ENCODE measurements around the gene CD19.
"Not testable (repeated sequence)": the region's sequence is repeated elsewhere in the genome, so short reads cannot be mapped to it uniquely, and the experiment has no call there.

The CD19 gene

DNA sequence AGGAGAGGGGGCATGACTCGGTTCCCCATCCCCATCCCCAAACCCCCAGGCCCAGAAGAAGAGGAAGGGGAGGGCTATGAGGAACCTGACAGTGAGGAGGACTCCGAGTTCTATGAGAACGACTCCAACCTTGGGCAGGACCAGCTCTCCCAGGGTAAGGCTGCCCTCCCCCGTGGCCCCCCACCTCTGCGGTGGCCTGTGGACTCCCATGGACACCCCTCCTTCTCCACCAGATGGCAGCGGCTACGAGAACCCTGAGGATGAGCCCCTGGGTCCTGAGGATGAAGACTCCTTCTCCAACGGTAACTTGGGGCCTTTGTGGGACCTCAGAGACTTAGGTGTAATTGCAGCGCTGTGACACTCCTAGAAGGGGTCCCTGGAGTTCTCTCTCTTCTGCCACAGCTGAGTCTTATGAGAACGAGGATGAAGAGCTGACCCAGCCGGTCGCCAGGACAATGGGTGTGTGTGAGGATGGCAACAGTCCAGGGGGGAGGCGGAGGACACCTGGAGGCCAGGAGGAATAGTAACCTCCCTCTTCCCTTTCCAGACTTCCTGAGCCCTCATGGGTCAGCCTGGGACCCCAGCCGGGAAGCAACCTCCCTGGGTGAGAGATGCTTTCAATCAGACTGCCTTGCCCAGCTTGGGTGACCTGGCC lies 5.6 kb downstream of the CD19 start:
- DNase-seq (ENCODE audit: low read depth) = no peak

DNA sequence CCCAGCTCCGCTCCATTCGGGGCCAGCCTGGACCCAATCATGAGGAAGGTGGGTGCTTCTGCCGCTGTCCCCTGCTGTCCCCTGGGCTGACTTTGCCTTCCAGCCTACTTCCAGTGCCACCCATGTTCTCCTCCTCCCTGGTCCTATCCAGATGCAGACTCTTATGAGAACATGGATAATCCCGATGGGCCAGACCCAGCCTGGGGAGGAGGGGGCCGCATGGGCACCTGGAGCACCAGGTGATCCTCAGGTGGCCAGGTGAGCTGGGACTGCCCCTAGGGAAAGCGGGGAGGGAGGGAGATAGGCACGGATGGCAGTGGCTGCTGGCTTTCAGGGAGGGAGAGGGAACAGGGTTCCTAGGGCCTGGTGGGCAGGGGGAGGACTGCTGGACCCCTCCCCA lies 7.0 kb downstream of the CD19 start:
- DNase-seq (ENCODE audit: low read depth) = no peak

DNA sequence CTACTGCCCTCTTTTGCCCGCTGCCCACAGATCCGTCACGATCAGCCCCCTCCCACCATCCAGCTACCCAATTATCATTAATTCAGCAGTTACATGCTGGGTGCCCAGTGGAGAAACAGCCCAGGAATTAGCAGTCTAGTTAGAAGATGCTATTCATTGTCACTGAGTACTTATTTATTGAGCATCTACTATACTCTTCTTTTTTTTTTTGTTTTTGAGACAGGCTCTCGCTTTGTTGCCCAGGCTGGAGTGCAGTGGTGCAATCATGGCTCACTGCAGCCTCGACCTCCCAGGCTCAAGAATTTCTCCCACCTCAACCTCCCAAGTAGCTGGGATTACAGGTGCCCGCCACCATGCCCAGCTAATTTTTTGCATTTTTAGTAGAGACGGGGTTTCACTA lies 8.1 kb downstream of the CD19 start:
- DNase-seq (ENCODE audit: low read depth) = not testable (repeated sequence)

DNA sequence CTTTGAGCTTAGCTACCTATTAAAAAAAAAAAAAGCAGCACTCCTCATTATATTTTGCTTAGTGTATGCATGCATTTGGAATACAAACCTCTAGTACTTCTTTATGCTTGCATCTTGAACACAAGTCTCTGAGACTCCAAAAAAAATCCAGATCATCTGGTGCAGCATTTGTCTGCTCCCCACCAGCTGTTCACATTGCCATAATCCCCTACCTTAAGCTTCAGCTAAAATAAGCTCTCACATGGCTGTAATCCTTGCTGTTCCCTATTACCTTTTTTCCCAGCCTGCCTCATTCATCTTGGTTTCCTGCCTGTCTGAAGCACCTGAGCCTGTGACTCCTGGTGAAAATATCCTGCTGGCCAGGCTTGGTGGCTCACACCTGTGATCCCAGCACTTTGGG lies 11.5 kb downstream of the CD19 start:
- DNase-seq (ENCODE audit: low read depth) = no peak

DNA sequence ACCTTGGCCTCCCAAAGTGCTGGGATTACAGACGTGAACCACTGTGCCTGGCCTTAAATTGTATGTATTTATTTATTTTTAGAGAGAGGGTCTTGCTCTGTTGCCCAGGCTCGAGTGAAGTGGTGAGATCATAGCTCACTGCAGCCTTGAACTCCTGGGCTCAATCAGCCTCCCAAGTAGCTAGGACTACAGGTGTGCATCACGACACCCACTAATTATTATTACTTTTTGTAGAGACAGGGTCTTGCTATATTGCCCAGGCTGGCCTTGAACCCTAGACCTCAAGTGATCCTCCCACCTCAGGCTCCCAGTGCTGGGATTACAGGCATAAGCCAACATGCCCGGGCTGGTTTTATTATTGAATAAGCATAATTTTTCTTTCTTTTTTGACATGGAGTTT lies 14.9 kb downstream of the CD19 start:
- no peak for DNase-seq (ENCODE audit: low read depth)

DNA sequence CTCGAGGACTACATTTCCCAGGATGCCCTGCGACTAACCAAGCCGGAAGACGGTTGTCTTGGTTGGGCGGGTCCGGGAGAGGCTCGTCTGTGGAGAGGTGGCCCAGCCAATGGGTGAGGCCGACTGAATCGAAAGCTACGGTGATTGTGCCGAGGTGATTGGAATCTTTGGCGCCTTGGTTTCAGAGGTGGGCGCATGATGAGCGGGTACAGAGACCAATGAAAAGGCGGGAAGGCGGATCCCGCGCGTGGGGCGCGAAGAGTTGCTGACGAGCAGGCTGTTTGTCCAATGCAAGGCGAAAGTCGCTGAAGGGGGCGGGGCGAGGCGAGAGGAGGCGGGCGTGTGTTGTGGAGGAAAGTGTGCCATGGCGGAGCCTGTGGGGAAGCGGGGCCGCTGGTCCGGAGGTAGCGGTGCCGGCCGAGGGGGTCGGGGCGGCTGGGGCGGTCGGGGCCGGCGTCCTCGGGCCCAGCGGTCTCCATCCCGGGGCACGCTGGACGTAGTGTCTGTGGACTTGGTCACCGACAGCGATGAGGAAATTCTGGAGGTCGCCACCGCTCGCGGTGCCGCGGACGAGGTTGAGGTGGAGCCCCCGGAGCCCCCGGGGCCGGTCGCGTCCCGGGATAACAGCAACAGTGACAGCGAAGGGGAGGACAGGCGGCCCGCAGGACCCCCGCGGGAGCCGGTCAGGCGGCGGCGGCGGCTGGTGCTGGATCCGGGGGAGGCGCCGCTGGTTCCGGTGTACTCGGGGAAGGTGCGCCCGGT lies 19.1 kb downstream of the CD19 start, which contains the start of gene NFATC2IP:
Gene NFATC2IP (plus strand): TSS at position 290 of the 762 bp plus-strand sequence. CDS start 75 bp downstream, at position 365.
- peak; percentile 100 for DNase-seq (ENCODE audit: low read depth)

DNA sequence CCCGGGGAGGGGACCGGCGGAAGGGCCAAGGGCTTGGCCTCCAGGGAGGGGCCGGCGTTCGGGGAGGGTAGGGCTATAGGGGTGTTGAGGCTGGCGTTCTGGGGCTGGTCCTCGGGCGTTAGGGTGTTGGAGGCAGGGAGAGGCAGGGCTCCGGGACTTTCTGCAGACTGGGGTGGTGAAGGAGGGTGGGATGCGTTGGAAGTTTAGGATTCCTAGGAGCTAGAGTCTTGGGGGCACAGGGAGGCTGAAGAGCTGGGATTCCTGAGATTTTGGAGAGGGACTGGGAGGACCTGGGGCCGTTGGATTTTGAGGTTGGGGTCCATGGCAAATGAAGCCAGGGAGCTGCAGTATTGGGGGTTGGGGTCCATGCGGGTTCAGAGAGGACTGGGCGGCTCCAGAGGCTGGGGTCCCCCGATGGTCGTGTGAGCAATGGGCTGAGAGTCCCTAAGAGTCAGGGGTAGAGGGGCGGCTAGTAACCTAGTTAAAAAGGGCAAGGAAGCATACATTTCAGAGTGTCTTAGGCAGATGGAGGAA lies 19.7 kb downstream of the CD19 start:
- no peak for DNase-seq (ENCODE audit: low read depth)

DNA sequence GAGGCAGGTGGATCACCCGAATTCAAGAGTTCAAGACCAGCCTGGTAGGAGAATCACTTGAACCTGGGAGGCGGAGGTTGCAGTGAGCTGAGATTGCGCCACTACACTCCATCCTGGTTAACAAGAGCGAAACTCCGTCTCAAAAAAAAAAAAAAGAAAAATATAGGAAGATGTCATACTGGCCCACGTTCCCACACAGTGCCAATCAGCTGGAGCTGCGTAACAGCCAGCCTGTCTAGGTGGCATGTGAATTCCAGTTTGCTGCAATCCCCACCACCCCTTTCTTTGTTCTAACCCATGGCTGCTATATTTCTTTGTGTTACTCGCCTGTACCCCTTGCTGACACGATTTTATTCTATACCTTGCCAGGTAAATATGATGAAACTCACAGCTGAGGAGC lies 26.4 kb downstream of the CD19 start:
- no peak for DNase-seq (ENCODE audit: low read depth)

DNA sequence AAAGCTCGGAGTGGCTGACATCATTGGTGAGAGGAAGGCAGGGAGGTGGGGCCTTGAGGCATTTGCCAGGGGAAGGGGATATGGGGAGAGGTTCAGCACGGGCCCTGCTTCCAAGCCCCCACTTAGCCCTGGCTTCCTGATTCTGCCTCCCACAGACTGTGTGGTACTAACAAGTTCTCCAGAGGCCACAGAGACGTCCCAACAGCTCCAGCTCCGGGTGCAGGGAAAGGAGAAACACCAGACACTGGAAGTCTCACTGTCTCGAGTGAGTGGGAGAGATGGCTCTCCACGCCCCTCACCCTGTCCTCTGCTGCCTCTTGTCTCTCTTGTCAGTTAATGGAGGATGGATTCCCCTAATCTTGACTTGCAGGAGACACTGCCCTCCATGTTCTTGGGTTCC lies 27.1 kb downstream of the CD19 start:
- no peak for DNase-seq (ENCODE audit: low read depth)

DNA sequence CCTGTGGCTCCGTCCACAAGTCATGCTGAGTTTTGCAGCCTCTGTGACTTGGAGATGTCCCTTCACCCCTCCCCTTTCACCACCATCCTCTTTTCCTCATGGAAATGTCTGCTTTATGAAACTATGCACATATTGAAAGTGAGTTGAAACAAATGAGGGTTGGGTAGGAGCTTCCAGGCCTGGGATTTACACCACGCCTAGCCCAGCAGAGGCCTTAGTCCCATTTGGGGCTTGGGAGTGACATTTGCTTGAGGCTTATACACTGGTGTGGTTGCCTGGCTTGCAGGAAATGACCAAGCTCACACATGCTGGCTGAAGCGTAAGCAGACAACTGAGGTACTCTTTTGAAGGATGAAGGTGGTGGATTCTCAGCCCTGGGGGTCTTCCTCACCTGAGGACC lies 32.3 kb downstream of the CD19 start:
- no peak for DNase-seq (ENCODE audit: low read depth)

DNA sequence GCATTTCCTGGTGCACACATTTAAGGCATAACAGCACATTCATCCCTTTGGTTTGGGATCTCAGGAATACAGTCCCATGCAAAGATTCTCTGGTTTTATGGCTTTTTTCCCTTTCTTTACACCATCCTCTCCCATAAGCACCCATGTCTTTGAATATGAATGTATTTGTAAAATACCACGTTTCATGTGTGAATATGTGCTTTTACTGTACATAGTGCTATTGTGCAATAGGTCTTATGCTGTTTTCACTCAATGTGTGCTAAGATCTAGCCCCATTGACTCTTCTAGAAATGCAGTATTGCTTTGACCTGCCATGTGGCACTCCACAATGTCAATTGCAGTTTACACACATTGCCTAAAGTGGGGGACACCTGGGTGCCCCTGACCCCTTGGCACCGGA lies 32.7 kb downstream of the CD19 start:
- no peak for DNase-seq (ENCODE audit: low read depth)

DNA sequence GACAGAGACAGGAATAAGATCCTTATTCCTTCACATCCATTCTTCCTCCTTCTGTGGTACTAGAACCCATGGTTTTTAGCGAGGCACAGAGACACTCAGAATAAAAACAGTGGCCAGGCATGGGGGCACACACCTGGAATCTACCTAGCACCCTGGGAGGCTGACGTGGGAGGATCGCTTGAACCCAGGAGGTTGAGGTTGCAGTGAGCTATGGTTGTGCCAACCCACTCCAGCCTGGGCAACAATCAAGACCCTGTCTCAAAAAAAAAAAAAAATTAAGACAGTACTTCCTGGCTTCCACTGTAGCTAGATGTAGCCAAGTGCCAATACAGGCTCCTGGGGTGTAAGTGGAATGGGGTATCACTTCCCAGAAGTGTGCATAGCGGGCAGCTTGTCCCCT lies 35.4 kb downstream of the CD19 start:
- DNase-seq (ENCODE audit: low read depth) = no peak

DNA sequence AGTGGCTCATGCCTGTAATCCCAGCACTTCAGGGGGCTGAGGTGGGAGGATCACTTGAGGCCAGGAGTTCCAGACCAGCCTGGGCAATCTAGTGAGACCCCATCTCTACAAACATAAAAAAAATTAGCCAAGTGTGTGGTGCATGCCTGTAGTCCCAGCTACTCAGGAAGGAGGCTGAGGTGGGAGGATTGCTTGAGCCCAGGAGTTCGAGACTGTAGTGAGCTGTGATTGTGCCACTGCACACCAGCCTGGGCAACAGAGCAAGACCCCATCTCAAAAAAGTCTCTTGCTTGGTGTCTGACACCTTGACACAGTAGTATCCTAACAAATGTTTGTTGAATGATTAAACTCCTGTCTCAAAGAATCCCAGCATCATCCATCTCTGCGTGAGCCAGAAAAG lies 37.9 kb downstream of the CD19 start:
- not testable (repeated sequence) for DNase-seq (ENCODE audit: low read depth)

DNA sequence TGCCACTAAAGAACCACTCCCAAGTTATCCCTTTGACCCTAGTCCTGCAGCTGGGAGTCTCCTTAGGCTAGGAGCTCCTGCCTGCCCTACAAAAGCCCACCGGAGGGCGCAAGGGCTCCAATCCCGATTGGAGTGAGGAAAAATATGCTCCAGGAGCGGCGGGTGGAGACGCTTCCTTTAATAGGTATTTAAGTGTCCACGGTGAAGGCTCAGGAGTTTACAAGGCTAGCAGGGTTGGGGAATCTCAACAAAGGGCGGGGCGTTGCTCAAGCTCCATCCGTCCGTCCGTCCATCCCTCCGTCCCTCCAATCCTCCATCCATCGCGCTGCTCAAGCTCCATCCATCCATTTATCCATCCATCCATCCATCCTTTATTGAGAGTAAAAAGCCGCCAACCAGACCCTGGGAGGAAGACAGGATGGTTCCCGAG lies 42.3 kb downstream of the CD19 start:
- DNase-seq (ENCODE audit: low read depth) = peak; percentile 45

DNA sequence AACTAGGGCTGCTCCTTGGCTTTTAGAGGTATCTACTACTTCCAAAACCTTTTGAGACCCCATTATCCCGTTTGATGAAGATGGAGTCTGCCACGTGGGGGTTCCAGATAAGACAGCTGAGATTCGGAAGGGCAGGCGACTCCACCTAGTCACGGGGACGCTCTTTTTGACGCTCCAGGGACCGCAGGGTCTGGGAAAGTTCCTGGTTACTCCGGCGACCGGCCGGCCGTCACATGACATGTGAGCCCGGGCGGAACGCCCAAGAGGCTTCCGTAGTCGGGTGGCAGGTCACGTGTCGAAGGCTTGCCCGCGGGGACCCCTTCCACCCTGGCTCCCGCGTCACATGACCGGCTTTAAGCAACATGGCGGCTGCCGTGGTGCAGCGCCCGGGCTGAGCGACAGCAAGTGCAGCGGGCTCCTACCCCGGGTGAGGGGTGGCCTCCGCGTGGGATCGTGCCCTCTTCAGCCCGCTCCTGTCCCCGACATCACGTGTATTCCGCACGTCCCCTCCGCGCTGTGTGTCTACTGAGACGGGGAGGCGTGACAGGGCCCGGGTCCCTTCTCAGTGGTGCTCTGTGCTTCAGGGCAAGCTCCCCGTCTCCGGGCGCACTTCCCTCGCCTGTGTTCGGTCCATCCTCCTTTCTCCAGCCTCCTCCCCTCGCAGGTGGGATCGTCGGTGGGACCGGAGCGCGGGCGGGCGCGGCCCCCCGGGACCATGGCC lies 42.8 kb downstream of the CD19 start, which contains the start of gene SPNS1:
Gene SPNS1 (plus strand): TSS at position 342 of the 721 bp plus-strand sequence. CDS start 374 bp downstream, at position 716.
- peak; percentile 91 for DNase-seq (ENCODE audit: low read depth)

DNA sequence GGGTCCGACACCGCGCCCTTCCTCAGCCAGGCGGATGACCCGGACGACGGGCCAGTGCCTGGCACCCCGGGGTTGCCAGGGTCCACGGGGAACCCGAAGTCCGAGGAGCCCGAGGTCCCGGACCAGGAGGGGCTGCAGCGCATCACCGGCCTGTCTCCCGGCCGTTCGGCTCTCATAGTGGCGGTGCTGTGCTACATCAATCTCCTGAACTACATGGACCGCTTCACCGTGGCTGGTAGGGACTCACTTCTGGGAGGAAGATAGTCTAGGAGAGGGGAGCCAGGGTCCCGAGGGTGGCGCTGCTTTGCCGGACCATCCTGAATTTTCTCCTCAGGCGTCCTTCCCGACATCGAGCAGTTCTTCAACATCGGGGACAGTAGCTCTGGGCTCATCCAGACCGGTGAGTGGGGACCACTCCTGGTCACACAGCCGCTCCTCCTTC lies 43.4 kb downstream of the CD19 start:
- DNase-seq (ENCODE audit: low read depth) = no peak

DNA sequence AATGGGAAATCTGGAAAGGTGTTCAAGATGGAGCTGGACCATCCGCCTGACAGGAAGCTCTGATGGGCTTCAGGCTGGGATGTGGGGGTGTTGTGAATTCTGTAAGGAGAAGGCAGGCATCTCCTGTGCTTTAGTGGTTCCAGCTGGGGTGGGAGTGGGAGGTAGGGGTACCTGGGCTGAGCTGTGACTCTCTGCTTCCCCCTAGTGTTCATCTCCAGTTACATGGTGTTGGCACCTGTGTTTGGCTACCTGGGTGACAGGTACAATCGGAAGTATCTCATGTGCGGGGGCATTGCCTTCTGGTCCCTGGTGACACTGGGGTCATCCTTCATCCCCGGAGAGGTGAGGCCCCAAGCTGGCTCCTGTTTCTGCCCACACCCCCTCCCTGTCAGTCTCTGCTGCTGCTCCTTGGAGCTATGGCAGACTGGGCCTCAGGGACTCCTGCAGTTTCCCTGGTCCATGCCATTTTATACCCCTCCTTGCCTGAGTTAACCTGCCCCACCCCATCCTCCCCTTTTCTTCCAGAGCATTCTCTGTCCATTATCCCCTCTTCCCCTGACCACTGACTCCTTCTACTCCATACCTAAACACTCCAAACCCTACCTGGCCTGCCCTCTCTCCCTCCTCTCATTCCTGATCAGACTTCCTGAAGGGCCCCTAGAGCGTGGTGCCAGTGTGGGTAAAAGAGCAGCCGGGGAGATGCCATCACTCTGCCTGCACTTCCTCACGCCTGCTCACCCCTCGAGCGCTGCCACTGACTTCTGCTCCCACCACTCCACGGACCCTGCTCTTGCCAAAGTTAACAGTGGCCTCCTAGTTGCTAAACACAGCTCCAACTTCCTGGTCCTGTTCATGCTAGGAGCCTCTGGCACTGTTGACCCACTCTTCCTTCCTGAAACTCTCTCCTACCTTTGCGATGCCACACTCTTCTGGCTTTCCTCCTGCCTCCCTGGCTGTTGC lies 46.2 kb downstream of the CD19 start:
- no peak for DNase-seq (ENCODE audit: low read depth)

DNA sequence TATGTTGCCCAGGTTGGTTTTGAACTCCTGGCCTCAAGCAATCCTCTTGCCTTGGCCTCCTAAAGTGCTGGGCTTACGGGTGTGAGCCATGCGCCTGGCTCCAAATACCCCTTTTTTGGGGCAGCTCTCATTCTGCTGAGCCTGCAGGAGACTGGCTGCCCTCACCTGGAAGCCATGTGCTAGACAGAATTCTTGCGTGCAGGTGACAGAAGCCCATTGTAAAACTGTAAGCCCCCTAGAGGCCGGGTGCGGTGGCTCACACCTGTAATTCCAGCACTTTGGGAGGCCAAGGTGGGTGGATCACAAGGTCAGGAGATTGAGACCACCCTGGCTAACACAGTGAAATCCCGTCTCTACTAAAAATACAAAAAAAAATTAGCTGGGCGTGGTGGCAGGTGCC lies 48.6 kb downstream of the CD19 start:
- DNase-seq (ENCODE audit: low read depth) = not testable (repeated sequence)

DNA sequence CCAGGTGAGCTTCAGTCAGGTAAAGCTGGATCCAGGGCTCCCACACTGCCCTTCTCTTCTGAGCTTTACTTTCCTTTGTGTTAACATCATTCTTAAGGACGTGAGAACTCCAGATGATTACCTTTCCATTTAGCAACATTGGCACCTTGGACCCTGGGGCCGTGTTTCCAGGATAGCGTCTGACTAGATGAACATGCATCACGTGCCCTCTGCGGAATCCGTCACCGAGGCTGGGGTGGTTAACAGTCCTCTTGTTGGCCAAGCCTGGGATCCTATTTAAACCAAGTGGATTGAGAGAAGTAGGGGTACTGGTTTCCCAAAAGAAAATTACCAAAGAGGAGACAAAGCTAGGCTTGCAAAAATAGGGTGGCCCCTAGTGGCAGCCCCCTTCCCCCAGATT lies 49.2 kb downstream of the CD19 start:
- DNase-seq (ENCODE audit: low read depth) = no peak

DNA sequence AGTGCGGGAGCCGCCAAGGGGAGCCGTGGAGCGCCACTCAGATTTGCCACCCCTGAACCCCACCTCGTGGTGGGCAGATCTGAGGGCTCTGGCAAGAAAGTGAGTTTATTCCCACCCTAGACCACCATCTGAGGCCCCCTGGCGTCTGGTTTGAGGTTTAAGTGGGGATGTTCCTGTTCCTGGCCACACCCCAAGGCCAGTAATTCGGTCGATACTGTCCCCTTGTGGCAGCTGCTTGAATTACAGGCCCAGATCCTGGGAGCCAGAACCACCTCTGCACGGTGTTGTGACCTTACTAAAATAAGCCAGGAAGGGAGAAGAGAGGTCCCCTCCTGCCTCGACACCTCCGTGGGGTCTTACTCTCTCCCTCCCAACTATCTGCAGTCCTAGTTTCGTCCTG lies 49.7 kb downstream of the CD19 start:
- no peak for DNase-seq (ENCODE audit: low read depth)

DNA sequence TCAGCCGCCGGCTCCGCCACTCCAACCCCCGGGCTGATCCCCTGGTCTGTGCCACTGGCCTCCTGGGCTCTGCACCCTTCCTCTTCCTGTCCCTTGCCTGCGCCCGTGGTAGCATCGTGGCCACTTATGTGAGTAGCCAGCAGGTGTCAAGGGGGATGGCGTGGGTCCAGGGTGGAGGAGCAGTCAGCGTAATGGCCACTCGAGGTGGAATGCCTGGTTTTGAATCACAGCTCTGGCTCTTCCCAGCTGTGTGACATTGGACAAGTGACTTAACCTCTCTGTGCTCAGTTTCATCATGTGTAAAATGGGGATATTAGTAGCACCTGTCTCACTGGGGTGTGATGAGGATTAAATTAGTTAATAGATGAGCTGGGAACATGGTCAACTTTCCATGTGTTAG lies 50.6 kb downstream of the CD19 start:
- no peak for DNase-seq (ENCODE audit: low read depth)

Data from GM04504 (cell line).